ENCODE measurements around the gene GNG13.

GNG13 gene

GRCh38 chr16:778909-779527, 21.5 kb downstream of the GNG13 start:
- no peaks in the 10 kb centered on the region for H3K36me3 ChIP-seq (ENCODE audit: low read length)
- H3K27ac ChIP-seq (ENCODE audit: low read depth, low read length) = no peak overlapping the region
- no peak overlapping the region for H3K9ac ChIP-seq (ENCODE audit: low read length)
- no peak overlapping the region for H2AFZ ChIP-seq (ENCODE audit: low read depth, low read length, severe bottlenecking)
- H3K4me2 ChIP-seq (ENCODE audit: low read depth, low read length, poor library complexity, severe bottlenecking) = no peak overlapping the region
- no peak overlapping the region for H3K4me3 ChIP-seq (ENCODE audit: insufficient read depth, low read length, poor library complexity, severe bottlenecking)
- no peaks in the 10 kb centered on the region for H4K20me1 ChIP-seq (ENCODE audit: low read depth, low read length)
- no peaks in the 10 kb centered on the region for H3K9me3 ChIP-seq (ENCODE audit: insufficient read depth, low read length)
- H3K9me2 ChIP-seq (replicated peaks; ENCODE audit: insufficient read depth, low read length) = no peaks in the 10 kb centered on the region
- no peaks in the 10 kb centered on the region for H3K79me2 ChIP-seq (ENCODE audit: insufficient read depth, low read length)
- no peaks in the 10 kb centered on the region for H3K27me3 ChIP-seq (ENCODE audit: low read length)
- no peak for TF ChIP-seq EZH2phosphoT487 (conservative IDR thresholded peaks at IDR 0.05; ENCODE audit: low read length)
- no peak for TF ChIP-seq CTCF (IDR thresholded peaks at IDR 0.05; ENCODE audit: insufficient read depth, low read length, poor library complexity, severe bottlenecking)
- no peaks in the 10 kb centered on the region for H3F3A ChIP-seq (ENCODE audit: insufficient read depth)

GRCh38 chr16:778447-778846, 22.1 kb downstream of the GNG13 start:
- Histone ChIP-seq H3K27me3 (ENCODE audit: low read length) (no peaks in the 10 kb centered on the region), H3K9ac (ENCODE audit: low read length) (no peak overlapping the region)

GRCh38 chr16:777826-778225, 22.7 kb downstream of the GNG13 start:
- Histone ChIP-seq H3K79me2 (ENCODE audit: insufficient read depth, low read length) (no peaks in the 10 kb centered on the region), H3K4me2 (ENCODE audit: low read depth, low read length, poor library complexity, severe bottlenecking) (no peak overlapping the region), H3K9me3 (ENCODE audit: insufficient read depth, low read length) (no peaks in the 10 kb centered on the region), H4K20me1 (ENCODE audit: low read depth, low read length) (no peaks in the 10 kb centered on the region), H3K36me3 (ENCODE audit: low read length) (no peaks in the 10 kb centered on the region), H2AFZ (ENCODE audit: low read depth, low read length, severe bottlenecking) (no peak overlapping the region), H3K4me3 (ENCODE audit: insufficient read depth, low read length, poor library complexity, severe bottlenecking) (no peak overlapping the region), H3F3A (ENCODE audit: insufficient read depth) (no peaks in the 10 kb centered on the region), H3K27me3 (ENCODE audit: low read length) (no peaks in the 10 kb centered on the region), H3K9ac (ENCODE audit: low read length) (no peak overlapping the region), H3K27ac (ENCODE audit: low read depth, low read length) (no peak overlapping the region), H3K9me2 (replicated peaks; ENCODE audit: insufficient read depth, low read length) (no peaks in the 10 kb centered on the region)
- no peak for TF ChIP-seq CTCF (IDR thresholded peaks at IDR 0.05; ENCODE audit: insufficient read depth, low read length, poor library complexity, severe bottlenecking)
- no peak for TF ChIP-seq EZH2phosphoT487 (conservative IDR thresholded peaks at IDR 0.05; ENCODE audit: low read length)

More at GRCh38 chr16:778447-778846, 22.1 kb downstream of the GNG13 start:
- H4K20me1 ChIP-seq (ENCODE audit: low read depth, low read length) = no peaks in the 10 kb centered on the region
- no peaks in the 10 kb centered on the region for H3K9me2 ChIP-seq (replicated peaks; ENCODE audit: insufficient read depth, low read length)
- H3K27ac ChIP-seq (ENCODE audit: low read depth, low read length) = no peak overlapping the region
- no peak overlapping the region for H3K4me3 ChIP-seq (ENCODE audit: insufficient read depth, low read length, poor library complexity, severe bottlenecking)
- H3K79me2 ChIP-seq (ENCODE audit: insufficient read depth, low read length) = no peaks in the 10 kb centered on the region
- no peak overlapping the region for H3K4me2 ChIP-seq (ENCODE audit: low read depth, low read length, poor library complexity, severe bottlenecking)
- no peaks in the 10 kb centered on the region for H3F3A ChIP-seq (ENCODE audit: insufficient read depth)
- H3K9me3 ChIP-seq (ENCODE audit: insufficient read depth, low read length) = no peaks in the 10 kb centered on the region
- H2AFZ ChIP-seq (ENCODE audit: low read depth, low read length, severe bottlenecking) = no peak overlapping the region
- H3K36me3 ChIP-seq (ENCODE audit: low read length) = no peaks in the 10 kb centered on the region
- TF ChIP-seq CTCF (IDR thresholded peaks at IDR 0.05; ENCODE audit: insufficient read depth, low read length, poor library complexity, severe bottlenecking) = no peak
- no peak for TF ChIP-seq EZH2phosphoT487 (conservative IDR thresholded peaks at IDR 0.05; ENCODE audit: low read length)
